ENCODE data around the gene PTGDR.

PTGDR gene

DNA sequence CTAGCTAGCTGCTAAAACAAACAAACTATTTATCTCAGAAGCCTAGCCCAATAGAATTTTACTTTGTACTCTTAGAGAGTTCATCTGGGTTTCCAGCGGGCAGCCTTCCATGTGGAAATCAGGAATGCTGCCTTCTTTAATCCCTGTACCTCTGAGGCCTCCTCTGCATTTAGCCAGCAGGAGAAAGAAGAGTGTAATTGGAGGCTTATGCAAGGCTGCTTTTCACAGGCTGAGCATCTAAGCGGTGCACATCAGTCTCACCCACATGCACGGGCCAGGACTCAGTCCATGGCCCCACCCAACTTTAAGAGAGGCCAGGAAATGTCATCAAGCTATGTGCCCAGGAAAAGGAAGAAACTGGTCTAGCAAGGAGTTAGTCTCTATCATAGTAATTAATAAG lies 14.0 kb upstream of the PTGDR start:
- no peaks in the 10 kb centered on the region for H3K9me3 ChIP-seq (ENCODE audit: control insufficient read depth, low read length)
- H4K91ac ChIP-seq (ENCODE audit: low read length) = no peak overlapping the region
- H3K27ac ChIP-seq (ENCODE audit: low read length, poor library complexity, severe bottlenecking) = no peak overlapping the region
- H2BK120ac ChIP-seq (ENCODE audit: low read depth, low read length) = no peak overlapping the region
- H3K4me3 ChIP-seq (ENCODE audit: insufficient read depth in 1 of 2, low read depth in 1 of 2, low read length in 2 of 2) = no peak overlapping the region
- H3K27me3 ChIP-seq (ENCODE audit: control insufficient read depth in 1 of 2, insufficient read depth in 1 of 2, low read length in 2 of 2) = no peaks in the 10 kb centered on the region
- WGBS = 57% methylated on average over 2 of the region's 3 CpGs
- no peak overlapping the region for H2AFZ ChIP-seq (ENCODE audit: low read depth, low read length)
- H2BK5ac ChIP-seq (ENCODE audit: low read depth, low read length, poor library complexity, severe bottlenecking) = no peak overlapping the region
- no peaks in the 10 kb centered on the region for H3K79me1 ChIP-seq (replicated peaks; ENCODE audit: low read length, poor library complexity, severe bottlenecking)
- H3K36me3 ChIP-seq (ENCODE audit: control insufficient read depth in 1 of 2, insufficient read depth in 2 of 2, low read depth in 1 of 2, low read length in 2 of 2) = no peaks in the 10 kb centered on the region
- H4K8ac ChIP-seq (ENCODE audit: low read length) = no peak overlapping the region
- no peak overlapping the region for H3K4me2 ChIP-seq (ENCODE audit: low read length, poor library complexity, severe bottlenecking)
- no peak for DNase-seq
- H3K9ac ChIP-seq (ENCODE audit: low read length) = no peak overlapping the region
- H3K18ac ChIP-seq (ENCODE audit: low read depth in 1 of 2, low read length in 2 of 2) = no peak overlapping the region
- no peaks in the 10 kb centered on the region for H3K4me1 ChIP-seq (ENCODE audit: control insufficient read depth, insufficient read depth, low read depth, low read length)
- no peak overlapping the region for H3K14ac ChIP-seq (ENCODE audit: low read length in 2 of 2)
- H3K4ac ChIP-seq (ENCODE audit: low read depth in 1 of 2, low read length in 2 of 2) = no peak overlapping the region
- no peak overlapping the region for H3K23ac ChIP-seq (ENCODE audit: low read length in 2 of 2)
- no peak overlapping the region for H2AK5ac ChIP-seq (ENCODE audit: low read length, severe bottlenecking)
- H2BK12ac ChIP-seq (ENCODE audit: low read length in 2 of 2) = no peak overlapping the region
- H2BK15ac ChIP-seq (ENCODE audit: low read depth, poor library complexity, severe bottlenecking) = no peak overlapping the region

DNA sequence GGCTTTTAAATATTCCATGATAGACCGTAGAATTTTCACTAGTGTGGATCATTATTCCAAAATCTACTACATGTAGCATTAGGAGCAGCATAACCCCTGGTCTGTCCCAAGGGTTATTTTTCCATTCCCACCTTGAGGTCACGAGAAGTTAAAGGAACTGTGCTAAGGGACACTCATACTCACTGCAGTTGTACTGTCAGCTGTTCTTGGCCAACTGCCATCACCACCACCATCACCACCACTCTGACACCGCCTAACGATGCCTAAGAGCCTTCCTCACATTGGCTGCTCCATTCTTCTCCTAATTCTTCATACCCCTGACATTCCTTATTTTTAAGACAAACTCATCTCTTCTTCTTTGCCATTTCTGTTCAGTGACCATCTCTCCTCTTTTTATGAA lies 13.4 kb upstream of the PTGDR start:
- H3K27ac ChIP-seq (ENCODE audit: low read length, poor library complexity, severe bottlenecking) = no peak overlapping the region
- H3K14ac ChIP-seq (ENCODE audit: low read length in 2 of 2) = no peak overlapping the region
- no peak overlapping the region for H3K18ac ChIP-seq (ENCODE audit: low read depth in 1 of 2, low read length in 2 of 2)
- H3K4me1 ChIP-seq (ENCODE audit: control insufficient read depth, insufficient read depth, low read depth, low read length) = no peaks in the 10 kb centered on the region
- no peak overlapping the region for H2BK12ac ChIP-seq (ENCODE audit: low read length in 2 of 2)
- H3K4ac ChIP-seq (ENCODE audit: low read depth in 1 of 2, low read length in 2 of 2) = no peak overlapping the region
- H3K23ac ChIP-seq (ENCODE audit: low read length in 2 of 2) = no peak overlapping the region
- H2AK5ac ChIP-seq (ENCODE audit: low read length, severe bottlenecking) = no peak overlapping the region
- H2BK120ac ChIP-seq (ENCODE audit: low read depth, low read length) = no peak overlapping the region
- no peak overlapping the region for H4K91ac ChIP-seq (ENCODE audit: low read length)
- no peak overlapping the region for H3K4me2 ChIP-seq (ENCODE audit: low read length, poor library complexity, severe bottlenecking)
- no peak overlapping the region for H3K4me3 ChIP-seq (ENCODE audit: insufficient read depth in 1 of 2, low read depth in 1 of 2, low read length in 2 of 2)
- H3K79me1 ChIP-seq (replicated peaks; ENCODE audit: low read length, poor library complexity, severe bottlenecking) = no peaks in the 10 kb centered on the region
- no peak overlapping the region for H2AFZ ChIP-seq (ENCODE audit: low read depth, low read length)
- no peaks in the 10 kb centered on the region for H3K9me3 ChIP-seq (ENCODE audit: control insufficient read depth, low read length)
- H3K36me3 ChIP-seq (ENCODE audit: control insufficient read depth in 1 of 2, insufficient read depth in 2 of 2, low read depth in 1 of 2, low read length in 2 of 2) = no peaks in the 10 kb centered on the region
- 94% methylated on average over 4 of the region's 4 CpGs for WGBS
- no peak overlapping the region for H3K9ac ChIP-seq (ENCODE audit: low read length)
- no peak for DNase-seq
- no peak overlapping the region for H2BK5ac ChIP-seq (ENCODE audit: low read depth, low read length, poor library complexity, severe bottlenecking)
- no peak overlapping the region for H4K8ac ChIP-seq (ENCODE audit: low read length)
- H3K27me3 ChIP-seq (ENCODE audit: control insufficient read depth in 1 of 2, insufficient read depth in 1 of 2, low read length in 2 of 2) = peaks cover 0 to 1% of the 10 kb centered on the region in 2 experiments
- H2BK15ac ChIP-seq (ENCODE audit: low read depth, poor library complexity, severe bottlenecking) = no peak overlapping the region

DNA sequence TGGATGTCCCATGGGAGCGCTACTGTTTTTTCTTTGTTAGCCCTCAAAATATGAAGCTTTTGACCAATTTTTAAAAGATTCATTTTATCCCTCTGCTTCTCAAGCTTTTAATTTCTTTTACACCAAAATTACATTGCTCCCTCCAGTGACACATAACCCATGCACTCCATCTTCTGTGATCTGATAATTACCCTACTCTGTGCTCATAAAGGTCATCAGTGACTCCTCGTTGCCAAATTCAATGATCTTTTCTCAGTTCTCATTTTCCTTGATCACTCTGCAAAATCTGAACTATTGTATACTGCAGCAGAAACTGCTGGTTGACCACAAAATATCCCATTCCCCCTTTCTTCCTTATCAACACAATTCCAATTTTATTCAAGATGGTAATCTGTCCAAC lies 8.7 kb upstream of the PTGDR start:
- WGBS = 92% methylated on average over 2 of the region's 2 CpGs
- H2BK120ac ChIP-seq (ENCODE audit: low read depth, low read length) = no peak overlapping the region
- no peak for DNase-seq

DNA sequence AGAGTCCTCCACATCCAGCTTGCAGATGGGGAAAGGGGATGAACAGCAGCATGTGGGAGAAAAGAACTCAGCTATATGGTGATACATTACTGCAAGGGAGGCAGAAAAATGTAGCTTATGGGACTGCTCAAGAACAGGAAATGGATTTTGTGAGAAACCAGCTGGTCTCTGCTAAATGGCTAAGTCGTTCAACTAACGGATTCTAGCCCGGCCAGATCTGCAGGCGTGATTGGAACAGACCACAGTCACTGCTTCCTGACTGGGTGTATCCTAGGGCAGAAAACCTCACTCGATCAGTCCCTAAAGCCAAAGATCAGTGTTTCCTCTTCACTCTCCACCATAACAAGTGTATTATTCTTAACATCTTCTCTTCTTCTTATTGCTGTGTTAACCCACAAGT lies 8.1 kb upstream of the PTGDR start:
- Histone ChIP-seq H3K27me3 (ENCODE audit: control insufficient read depth in 1 of 2, insufficient read depth in 1 of 2, low read length in 2 of 2) (peaks cover 6 to 26% of the 10 kb centered on the region in 2 experiments), H2AFZ (ENCODE audit: low read depth, low read length) (no peak overlapping the region), H3K18ac (ENCODE audit: low read depth in 1 of 2, low read length in 2 of 2) (no peak overlapping the region), H3K23ac (ENCODE audit: low read length in 2 of 2) (no peak overlapping the region), H3K79me1 (replicated peaks; ENCODE audit: low read length, poor library complexity, severe bottlenecking) (no peaks in the 10 kb centered on the region), H3K9me3 (ENCODE audit: control insufficient read depth, low read length) (no peaks in the 10 kb centered on the region), H2BK12ac (ENCODE audit: low read length in 2 of 2) (no peak overlapping the region), H3K14ac (ENCODE audit: low read length in 2 of 2) (no peak overlapping the region), H3K4me2 (ENCODE audit: low read length, poor library complexity, severe bottlenecking) (no peak overlapping the region), H2BK120ac (ENCODE audit: low read depth, low read length) (no peak overlapping the region), H2BK5ac (ENCODE audit: low read depth, low read length, poor library complexity, severe bottlenecking) (no peak overlapping the region), H3K9ac (ENCODE audit: low read length) (no peak overlapping the region), H2AK5ac (ENCODE audit: low read length, severe bottlenecking) (no peak overlapping the region), H4K8ac (ENCODE audit: low read length) (no peak overlapping the region), H3K4me3 (ENCODE audit: insufficient read depth in 1 of 2, low read depth in 1 of 2, low read length in 2 of 2) (no peak overlapping the region), H3K27ac (ENCODE audit: low read length, poor library complexity, severe bottlenecking) (no peak overlapping the region), H4K91ac (ENCODE audit: low read length) (no peak overlapping the region), H3K36me3 (ENCODE audit: control insufficient read depth in 1 of 2, insufficient read depth in 2 of 2, low read depth in 1 of 2, low read length in 2 of 2) (no peaks in the 10 kb centered on the region), H3K4me1 (ENCODE audit: control insufficient read depth, insufficient read depth, low read depth, low read length) (no peaks in the 10 kb centered on the region), H2BK15ac (ENCODE audit: low read depth, poor library complexity, severe bottlenecking) (no peak overlapping the region), H3K4ac (ENCODE audit: low read depth in 1 of 2, low read length in 2 of 2) (no peak overlapping the region)
- no peak for DNase-seq
- WGBS = 50% methylated on average over 5 of the region's 5 CpGs

More for the DNA sequence above, 8.7 kb upstream of the PTGDR start:
- no peaks in the 10 kb centered on the region for H3K9me3 ChIP-seq (ENCODE audit: control insufficient read depth, low read length)
- no peak overlapping the region for H4K8ac ChIP-seq (ENCODE audit: low read length)
- no peak overlapping the region for H3K23ac ChIP-seq (ENCODE audit: low read length in 2 of 2)
- H3K18ac ChIP-seq (ENCODE audit: low read depth in 1 of 2, low read length in 2 of 2) = no peak overlapping the region
- no peak overlapping the region for H2BK15ac ChIP-seq (ENCODE audit: low read depth, poor library complexity, severe bottlenecking)
- H3K27ac ChIP-seq (ENCODE audit: low read length, poor library complexity, severe bottlenecking) = no peak overlapping the region
- no peaks in the 10 kb centered on the region for H3K79me1 ChIP-seq (replicated peaks; ENCODE audit: low read length, poor library complexity, severe bottlenecking)
- no peak overlapping the region for H3K4me3 ChIP-seq (ENCODE audit: insufficient read depth in 1 of 2, low read depth in 1 of 2, low read length in 2 of 2)
- no peak overlapping the region for H3K4ac ChIP-seq (ENCODE audit: low read depth in 1 of 2, low read length in 2 of 2)
- no peak overlapping the region for H3K14ac ChIP-seq (ENCODE audit: low read length in 2 of 2)
- H3K9ac ChIP-seq (ENCODE audit: low read length) = no peak overlapping the region
- no peak overlapping the region for H2AFZ ChIP-seq (ENCODE audit: low read depth, low read length)
- no peaks in the 10 kb centered on the region for H3K4me1 ChIP-seq (ENCODE audit: control insufficient read depth, insufficient read depth, low read depth, low read length)
- no peak overlapping the region for H2BK12ac ChIP-seq (ENCODE audit: low read length in 2 of 2)
- no peak overlapping the region for H2BK5ac ChIP-seq (ENCODE audit: low read depth, low read length, poor library complexity, severe bottlenecking)
- H4K91ac ChIP-seq (ENCODE audit: low read length) = no peak overlapping the region
- no peak overlapping the region for H3K4me2 ChIP-seq (ENCODE audit: low read length, poor library complexity, severe bottlenecking)
- no peaks in the 10 kb centered on the region for H3K36me3 ChIP-seq (ENCODE audit: control insufficient read depth in 1 of 2, insufficient read depth in 2 of 2, low read depth in 1 of 2, low read length in 2 of 2)
- no peak overlapping the region for H2AK5ac ChIP-seq (ENCODE audit: low read length, severe bottlenecking)
- peaks cover 6 to 20% of the 10 kb centered on the region in 2 experiments for H3K27me3 ChIP-seq (ENCODE audit: control insufficient read depth in 1 of 2, insufficient read depth in 1 of 2, low read length in 2 of 2)
